ENCODE data around the gene PDIA2. TPM values are rescaled to one million over a fixed set of nuclear protein-coding genes. Genes with fewer than 3 reads are reported as not detected.

Gene PDIA2
- total and polyA plus RNA-seq, 2 donors (not counting 3 experiments of a cell fraction or from before 2014, with no cell fraction given): 0.63 TPM; not detected in 1

GRCh38 chr16:318628-319027 lies 35.7 kb downstream of the PDIA2 start:
- dilution Hi-C loops (cut with MboI; ENCODE audit: extremely low pct_ligation_motif_present, low sequenced_read_pairs) (no loop called here), intact Hi-C loops (cut with micrococcal nuclease) (no loop called here)
- Histone ChIP-seq H3K36me3 (ENCODE audit: control insufficient read depth in 2 of 2, extremely low read depth in 1 of 2, insufficient read depth in 2 of 2, low read length in 2 of 2) (peaks cover 0 to 10% of the 10 kb centered on the region in 2 experiments), H2AFZ (ENCODE audit: low read depth, low read length) (no peak overlapping the region), H3K4me1 (ENCODE audit: control insufficient read depth, extremely low read depth, insufficient read depth, low read length) (no peaks in the 10 kb centered on the region), H3K9me3 (replicated peaks; ENCODE audit: control insufficient read depth, insufficient read depth, low read length) (no peaks in the 10 kb centered on the region), H3K27ac (ENCODE audit: insufficient read depth, low read depth, low read length) (no peak overlapping the region), H3K9ac (replicated peaks; ENCODE audit: extremely low read depth, insufficient read depth, low read length) (no peak overlapping the region), H3K79me2 (ENCODE audit: control insufficient read depth, insufficient read depth, low read length) (peaks cover 56% of the 10 kb centered on the region), H4K20me1 (replicated peaks; ENCODE audit: control insufficient read depth, extremely low read depth, insufficient read depth, low read length) (no peaks in the 10 kb centered on the region), H3K9me1 (replicated peaks; ENCODE audit: control insufficient read depth, extremely low read depth, insufficient read depth, low read length) (no peaks in the 10 kb centered on the region), H3K4me2 (ENCODE audit: insufficient read depth, low read length) (no peak overlapping the region), H3K4me3 (replicated peaks in 1 of 3; ENCODE audit: insufficient read depth in 1 of 3, low read depth in 1 of 3, low read length in 3 of 3) (no peak overlapping the region), H3K27me3 (ENCODE audit: control insufficient read depth in 2 of 2, insufficient read depth in 2 of 2, low read length in 2 of 2) (no peaks in the 10 kb centered on the region)
- ChIA-PET POLR2A (no interaction called here), CTCF (no interaction called here)
- DNase-seq (ENCODE audit: low read depth, low spot score): no peak
- no TSS peak for BruUV-seq (replicated peaks)
- no peak for FAIRE-seq
- no peak for TF ChIP-seq MAX (IDR thresholded peaks at IDR 0.05; ENCODE audit: insufficient read depth, insufficient read length)
- TF ChIP-seq, protein P1, sequence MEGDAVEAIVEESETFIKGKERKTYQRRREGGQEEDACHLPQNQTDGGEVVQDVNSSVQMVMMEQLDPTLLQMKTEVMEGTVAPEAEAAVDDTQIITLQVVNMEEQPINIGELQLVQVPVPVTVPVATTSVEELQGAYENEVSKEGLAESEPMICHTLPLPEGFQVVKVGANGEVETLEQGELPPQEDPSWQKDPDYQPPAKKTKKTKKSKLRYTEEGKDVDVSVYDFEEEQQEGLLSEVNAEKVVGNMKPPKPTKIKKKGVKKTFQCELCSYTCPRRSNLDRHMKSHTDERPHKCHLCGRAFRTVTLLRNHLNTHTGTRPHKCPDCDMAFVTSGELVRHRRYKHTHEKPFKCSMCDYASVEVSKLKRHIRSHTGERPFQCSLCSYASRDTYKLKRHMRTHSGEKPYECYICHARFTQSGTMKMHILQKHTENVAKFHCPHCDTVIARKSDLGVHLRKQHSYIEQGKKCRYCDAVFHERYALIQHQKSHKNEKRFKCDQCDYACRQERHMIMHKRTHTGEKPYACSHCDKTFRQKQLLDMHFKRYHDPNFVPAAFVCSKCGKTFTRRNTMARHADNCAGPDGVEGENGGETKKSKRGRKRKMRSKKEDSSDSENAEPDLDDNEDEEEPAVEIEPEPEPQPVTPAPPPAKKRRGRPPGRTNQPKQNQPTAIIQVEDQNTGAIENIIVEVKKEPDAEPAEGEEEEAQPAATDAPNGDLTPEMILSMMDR (IDR thresholded peaks at IDR 0.05; ENCODE audit: extremely low read depth in 1 of 2, insufficient read depth in 1 of 2, low read depth in 1 of 2, low read length in 2 of 2): peak in 1 of 2 donors; percentile 5

DNA sequence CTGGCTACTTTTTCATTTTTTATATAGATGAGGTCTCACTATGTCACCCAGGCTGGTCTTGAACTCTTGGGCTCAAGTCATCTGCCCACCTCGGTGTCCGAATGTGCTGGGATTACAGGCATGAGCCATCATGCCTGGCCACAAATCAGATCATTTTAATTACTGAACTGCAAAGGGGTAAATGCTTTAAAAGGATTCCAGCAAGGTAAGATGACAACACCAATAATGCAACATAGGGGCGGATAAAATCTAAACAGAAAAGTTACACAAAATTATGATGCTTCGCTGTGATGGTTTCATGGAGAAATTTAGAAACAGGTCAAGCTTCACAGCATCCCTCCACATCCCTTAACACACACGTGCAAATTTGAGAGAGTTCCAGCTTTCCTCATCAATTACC lies 37.2 kb downstream of the PDIA2 start:
- no peak for DNase-seq (ENCODE audit: low read depth, low spot score)
- dilution Hi-C loops (cut with MboI; ENCODE audit: extremely low pct_ligation_motif_present, low sequenced_read_pairs) (no loop called here), intact Hi-C loops (cut with micrococcal nuclease) (no loop called here)
- FAIRE-seq: no peak
- Histone ChIP-seq H3K9me1 (replicated peaks; ENCODE audit: control insufficient read depth, extremely low read depth, insufficient read depth, low read length) (no peaks in the 10 kb centered on the region), H2AFZ (ENCODE audit: low read depth, low read length) (no peak overlapping the region), H3K36me3 (ENCODE audit: control insufficient read depth in 2 of 2, extremely low read depth in 1 of 2, insufficient read depth in 2 of 2, low read length in 2 of 2) (peaks cover 0 to 2% of the 10 kb centered on the region in 2 experiments), H3K4me1 (ENCODE audit: control insufficient read depth, extremely low read depth, insufficient read depth, low read length) (peaks cover 3% of the 10 kb centered on the region), H3K27me3 (ENCODE audit: control insufficient read depth in 2 of 2, insufficient read depth in 2 of 2, low read length in 2 of 2) (no peaks in the 10 kb centered on the region), H3K9me3 (replicated peaks; ENCODE audit: control insufficient read depth, insufficient read depth, low read length) (no peaks in the 10 kb centered on the region), H3K79me2 (ENCODE audit: control insufficient read depth, insufficient read depth, low read length) (peaks cover 70% of the 10 kb centered on the region), H3K4me3 (replicated peaks in 1 of 3; ENCODE audit: insufficient read depth in 1 of 3, low read depth in 1 of 3, low read length in 3 of 3) (no peak overlapping the region), H3K9ac (replicated peaks; ENCODE audit: extremely low read depth, insufficient read depth, low read length) (no peak overlapping the region), H3K27ac (ENCODE audit: insufficient read depth, low read depth, low read length) (no peak overlapping the region), H3K4me2 (ENCODE audit: insufficient read depth, low read length) (no peak overlapping the region), H4K20me1 (replicated peaks; ENCODE audit: control insufficient read depth, extremely low read depth, insufficient read depth, low read length) (no peaks in the 10 kb centered on the region)
- BruUV-seq (replicated peaks): no TSS peak
- TF ChIP-seq POLR2A (IDR thresholded peaks at IDR 0.05; ENCODE audit: low read depth, low read length) (no peak), GATA2 (IDR thresholded peaks at IDR 0.05; ENCODE audit: insufficient read depth, insufficient read length, low read depth, low read length) (no peak), MAX (IDR thresholded peaks at IDR 0.05; ENCODE audit: insufficient read depth, insufficient read length) (no peak), FOS (IDR thresholded peaks at IDR 0.05; ENCODE audit: borderline replicate concordance, insufficient read depth, low read length) (no peak), POLR2AphosphoS5 (IDR thresholded peaks at IDR 0.05; ENCODE audit: insufficient read depth, low read depth, low read length) (no peak), MYC (IDR thresholded peaks at IDR 0.05; ENCODE audit: low read depth, low read length) (no peak), EZH2 (IDR thresholded peaks at IDR 0.05; ENCODE audit: borderline replicate concordance, low read depth, low read length, severe bottlenecking) (no peak), JUN (IDR thresholded peaks at IDR 0.05; ENCODE audit: borderline replicate concordance, insufficient read depth, insufficient read length, low read depth) (no peak)
- TF ChIP-seq, protein P1 (IDR thresholded peaks at IDR 0.05; ENCODE audit: extremely low read depth in 1 of 2, insufficient read depth in 1 of 2, low read depth in 1 of 2, low read length in 2 of 2): no peak
- ChIA-PET CTCF (no interaction called here), POLR2A (no interaction called here)
